GM03348 (cell line): Measurements from ENCODE around the gene PACSIN3.

Source experiments
- DNase-seq: peaks from one replicate; pipeline ENCODE4 v3.0.0; 2012; ENCODE audit warnings: low spot score

The PACSIN3 gene

DNA sequence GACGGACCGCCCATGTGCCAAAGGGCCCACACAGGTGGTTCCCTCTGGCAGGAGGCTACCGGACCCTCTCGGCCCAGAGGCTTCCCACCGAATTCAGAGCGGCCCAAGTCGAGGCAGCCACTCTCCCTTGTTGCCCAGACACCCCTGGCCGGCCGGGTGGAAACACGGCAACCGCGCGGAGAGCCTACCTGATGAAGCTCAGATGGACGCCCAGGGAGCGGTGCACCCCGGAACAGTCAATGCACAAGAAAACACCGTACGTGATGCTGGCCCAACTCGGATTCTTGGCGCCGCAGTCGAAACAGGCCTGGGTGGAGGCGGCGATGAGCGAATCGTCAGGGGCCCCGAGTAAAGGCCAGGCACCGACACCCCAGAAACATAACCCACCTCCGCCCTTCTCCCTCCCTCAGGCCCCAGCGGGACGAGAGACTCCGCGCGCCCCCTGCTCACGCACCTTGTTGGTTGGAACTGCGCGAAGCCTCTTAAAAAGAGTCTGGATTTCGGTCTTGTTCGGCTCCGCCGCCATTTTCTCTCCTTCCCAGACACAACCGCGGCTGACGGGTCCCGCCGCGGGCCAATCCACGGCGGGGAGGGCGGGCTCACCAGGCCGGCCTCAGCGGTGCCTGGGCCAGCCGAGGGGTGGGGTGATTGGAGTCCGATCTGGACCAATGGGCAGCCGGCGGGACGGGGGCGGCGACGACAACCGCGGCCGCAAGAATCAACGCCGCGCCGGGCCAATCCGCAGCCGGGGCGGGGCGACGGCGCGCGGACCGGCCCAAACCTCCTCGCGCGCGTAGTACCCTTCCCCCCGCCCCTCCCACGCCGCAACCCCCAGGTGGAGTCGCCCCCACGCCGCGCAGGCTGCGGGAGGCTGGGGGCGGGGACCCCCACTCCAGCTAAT is 9.7 kb downstream of the PACSIN3 start, which contains the start of gene ARFGAP2:
TSS of gene ARFGAP2 (minus strand) at position 552 of the 901 bp plus-strand sequence. CDS start at position 526, 26 bp downstream.
- DNase-seq: peak; percentile 100

DNA sequence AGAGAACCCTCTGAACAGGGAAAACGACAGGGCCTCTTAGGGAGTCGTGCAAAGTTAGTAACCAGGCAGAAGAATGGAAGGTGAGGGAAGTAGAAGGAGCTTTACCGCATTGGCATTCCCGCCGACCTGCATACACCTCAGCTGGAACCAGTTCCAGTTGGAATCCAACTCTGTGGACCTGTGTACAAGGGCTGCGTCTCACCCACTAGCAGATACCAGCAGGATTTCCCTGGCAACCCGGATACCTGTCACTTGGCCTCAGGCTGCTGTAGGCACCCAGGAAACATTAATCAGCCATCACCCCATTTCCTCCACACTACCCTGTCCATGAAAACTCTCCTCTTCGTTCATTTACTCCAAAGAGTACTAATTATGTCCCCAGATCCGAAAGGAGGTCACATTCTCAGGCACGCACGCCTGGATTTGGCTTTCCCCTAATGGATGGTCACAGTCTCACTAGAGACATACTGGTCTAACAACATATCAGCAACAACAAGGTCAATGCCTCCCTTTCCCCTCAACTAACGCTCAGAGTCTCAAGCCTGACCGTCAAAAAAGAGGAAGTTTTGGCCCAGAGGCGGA is 10.4 kb downstream of the PACSIN3 start:
- no peak for DNase-seq

DNA sequence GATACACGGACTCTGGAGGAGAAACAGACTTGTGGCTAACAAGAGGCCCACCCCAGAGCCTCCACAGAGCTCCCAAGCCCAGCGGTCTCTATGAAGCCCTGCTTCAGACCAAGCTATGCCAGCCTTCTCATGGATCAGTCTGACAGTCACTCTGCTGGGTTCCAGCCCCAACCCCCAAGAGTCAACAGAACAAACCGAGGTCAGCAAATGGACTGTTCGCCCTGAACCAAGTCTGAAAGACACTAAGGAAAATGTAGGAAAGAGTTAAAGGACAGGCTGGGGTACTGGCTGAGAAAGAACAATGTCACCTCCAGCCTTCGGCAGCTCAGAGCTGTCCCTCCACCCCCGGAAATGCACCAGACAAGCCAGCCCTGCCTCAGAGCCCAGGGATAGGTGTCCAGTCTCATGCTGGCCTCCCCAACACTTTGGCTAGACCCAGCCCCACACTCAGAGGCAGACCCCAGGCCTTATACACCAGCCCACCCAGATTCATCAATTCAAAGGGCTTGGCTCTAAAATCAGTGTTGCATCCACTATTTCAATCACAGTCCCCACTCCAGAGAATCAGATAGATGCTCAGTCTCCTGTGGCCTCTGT is 13.4 kb downstream of the PACSIN3 start:
- DNase-seq: no peak

DNA sequence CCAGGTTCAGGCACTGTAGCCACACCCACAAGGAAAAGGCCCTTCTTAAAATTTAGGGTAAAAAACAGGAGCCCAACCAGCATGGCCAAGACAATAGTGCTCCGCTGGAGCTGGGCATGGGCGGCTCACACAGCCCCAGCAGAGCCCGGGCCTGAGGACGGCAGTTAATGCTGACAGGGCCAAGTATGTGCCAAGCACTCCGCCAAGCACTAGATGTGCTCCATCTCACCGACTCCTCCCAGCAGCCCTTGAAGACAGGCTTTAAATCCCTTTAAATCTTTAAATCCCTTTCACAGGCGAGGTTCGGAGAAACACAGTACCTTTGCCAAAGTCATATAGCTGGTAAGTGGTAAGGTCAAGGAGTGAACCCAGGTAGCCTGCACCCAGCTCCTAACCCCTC is 14.4 kb downstream of the PACSIN3 start:
- DNase-seq: no peak

DNA sequence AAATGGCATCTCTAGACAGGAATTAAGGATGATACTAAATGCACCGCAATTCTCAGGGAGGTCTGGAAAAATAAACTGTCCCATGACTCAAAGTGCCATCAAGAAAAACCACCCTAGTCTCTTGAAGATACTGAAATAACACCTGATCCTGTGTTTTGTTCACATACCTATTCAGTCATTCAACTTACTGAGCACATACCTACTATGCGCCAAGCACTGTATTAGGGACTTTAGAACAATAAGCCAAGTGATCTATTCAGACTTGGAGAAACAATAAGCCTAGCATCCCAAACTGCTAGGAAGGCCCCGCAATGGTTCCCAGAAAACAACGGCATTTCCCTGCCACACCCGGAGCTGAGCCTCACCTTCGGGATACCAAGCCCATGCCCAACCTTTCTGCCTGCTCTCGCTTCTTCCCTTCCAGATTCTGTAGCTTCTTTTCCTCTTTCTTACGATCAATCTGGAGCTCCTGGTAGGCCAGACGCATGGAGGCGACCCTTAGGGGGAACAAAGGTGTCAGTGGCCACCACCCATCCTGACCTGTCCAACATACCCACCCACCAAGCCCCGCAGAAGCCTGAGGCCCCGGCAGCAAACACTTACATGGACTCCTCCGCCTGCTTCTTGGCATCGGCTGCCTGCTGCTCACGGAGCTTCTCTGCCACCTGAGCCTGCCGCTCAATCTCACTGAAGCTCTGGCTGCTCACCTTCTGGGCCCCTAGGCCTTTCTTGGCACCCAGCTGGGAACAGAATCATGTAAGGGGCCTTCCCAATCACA is 15.0 kb downstream of the PACSIN3 start:
- DNase-seq: no peak

DNA sequence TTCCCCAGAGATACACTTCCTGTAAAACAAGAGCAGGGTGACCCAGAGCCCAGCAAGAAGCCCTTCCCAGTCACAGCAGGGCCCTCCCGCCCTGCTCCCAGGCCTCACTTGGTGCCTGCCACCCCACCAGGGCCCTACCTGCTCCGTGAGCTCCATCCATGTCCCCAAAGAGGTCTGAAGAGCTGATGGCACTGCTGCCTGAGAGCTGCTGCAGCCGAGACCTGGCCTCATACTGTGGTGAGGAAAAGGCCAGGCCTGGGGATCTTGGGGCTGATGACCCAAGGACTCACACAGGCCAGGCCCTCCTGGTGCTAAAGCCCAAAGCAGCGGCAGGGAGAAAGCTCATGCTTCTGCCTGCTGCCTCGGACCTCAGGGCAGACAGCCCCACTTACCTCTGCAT is 19.9 kb downstream of the PACSIN3 start:
- DNase-seq: no peak

DNA sequence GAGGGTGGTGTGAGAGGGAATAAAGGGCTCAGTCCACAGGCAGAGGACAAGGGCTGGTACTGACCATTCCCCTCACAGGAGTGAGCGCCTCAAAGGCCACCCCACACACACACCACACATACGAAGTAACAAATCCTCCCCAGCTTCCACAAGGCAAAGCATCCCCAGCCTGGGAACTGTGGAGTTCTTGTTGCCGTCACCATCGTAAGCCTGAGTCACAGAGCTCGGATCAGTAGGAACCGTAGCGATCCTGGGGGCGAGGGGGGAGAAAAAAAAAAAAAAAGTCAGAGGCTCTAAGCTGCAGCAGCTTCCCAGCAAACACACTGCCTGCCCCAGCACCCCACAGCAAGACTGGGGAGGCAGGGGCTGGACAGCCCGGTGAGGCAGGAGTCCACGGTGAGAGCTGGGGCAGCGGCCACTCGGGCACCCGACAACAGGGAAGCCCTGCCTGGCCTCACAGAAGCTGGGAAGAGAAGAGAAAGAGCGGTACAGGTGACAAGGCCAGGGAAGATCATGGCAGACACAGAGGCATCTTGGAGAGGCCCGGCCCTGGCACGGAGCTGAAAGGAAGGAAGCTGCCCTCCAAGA is 20.9 kb downstream of the PACSIN3 start:
- DNase-seq: no peak

DNA sequence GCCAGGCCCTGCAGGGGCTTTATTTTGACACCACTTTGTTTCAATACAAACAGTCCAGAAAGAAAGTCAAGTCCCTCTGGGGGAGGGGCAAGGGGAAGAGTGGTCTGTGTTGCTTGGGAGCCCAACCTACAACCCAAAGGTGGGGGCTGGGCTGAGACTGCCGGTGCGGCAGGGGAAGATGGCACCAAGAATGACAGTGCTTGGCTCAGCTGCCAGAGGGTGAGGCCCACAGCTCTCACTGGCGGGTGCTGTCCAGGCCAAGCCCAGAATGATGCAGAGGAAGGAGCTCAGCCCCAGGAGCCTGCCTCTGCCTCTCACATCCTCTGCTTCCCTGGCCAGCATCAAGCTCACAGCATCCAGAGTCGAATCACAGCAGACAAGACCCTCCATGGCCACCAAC is 21.9 kb downstream of the PACSIN3 start:
- DNase-seq: no peak

DNA sequence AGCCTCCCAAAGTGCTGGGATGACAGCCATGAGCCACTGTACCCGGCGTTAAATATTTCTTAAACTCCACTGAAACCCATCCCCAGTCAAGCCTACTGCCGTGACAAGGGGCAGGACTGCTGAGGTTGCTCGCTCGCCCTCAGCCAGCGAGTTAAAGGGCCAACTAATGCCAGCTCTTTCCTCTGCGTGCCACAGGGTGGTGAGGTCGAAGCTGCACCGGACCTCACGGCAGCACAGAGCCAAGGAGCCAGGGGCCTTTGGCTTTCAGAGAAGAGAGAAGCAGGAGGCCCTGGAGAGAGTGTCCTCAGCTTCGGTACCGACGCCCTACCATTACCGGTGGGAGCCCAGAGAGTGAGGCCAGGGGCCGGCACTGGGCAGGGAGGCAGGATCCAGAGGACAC is 22.3 kb downstream of the PACSIN3 start:
- no peak for DNase-seq

DNA sequence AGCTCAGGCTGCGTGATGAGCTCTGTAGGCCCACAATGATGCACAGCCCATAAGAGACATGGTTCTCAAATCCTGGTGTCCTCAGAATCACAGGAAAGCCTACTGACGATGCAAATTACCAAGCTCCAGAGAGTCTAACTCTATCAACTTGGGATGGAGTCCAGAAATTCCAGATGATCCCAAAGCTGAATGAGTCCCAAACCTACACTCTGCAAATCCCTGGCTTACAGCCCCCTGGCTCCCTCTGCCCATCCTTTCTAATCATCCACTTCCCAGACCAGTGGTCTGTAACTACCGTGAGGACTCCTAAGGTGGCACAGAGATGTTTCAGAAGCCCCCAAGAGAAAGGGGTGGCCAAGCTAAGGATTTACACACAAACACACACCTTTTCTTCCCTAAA is 23.0 kb downstream of the PACSIN3 start:
- DNase-seq: no peak

DNA sequence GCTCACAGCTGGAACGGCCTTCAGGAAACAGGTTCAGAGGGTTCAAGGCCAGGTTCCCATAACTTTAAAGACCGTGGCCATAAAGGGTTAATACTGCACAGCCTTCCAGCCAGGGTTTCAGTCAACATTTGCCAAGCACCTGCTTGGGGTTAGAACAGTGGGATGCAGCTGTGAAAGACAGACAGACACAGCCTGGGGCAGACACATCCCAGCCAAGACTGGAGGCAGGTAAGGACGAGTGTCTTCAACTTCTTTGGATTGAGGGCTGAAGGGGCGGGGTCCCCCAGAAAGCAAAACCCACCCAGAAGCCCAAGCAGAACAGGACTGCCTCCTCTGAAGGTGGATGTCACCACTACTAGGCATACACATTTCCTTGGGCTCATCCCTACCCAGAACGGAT is 23.8 kb downstream of the PACSIN3 start:
- no peak for DNase-seq

DNA sequence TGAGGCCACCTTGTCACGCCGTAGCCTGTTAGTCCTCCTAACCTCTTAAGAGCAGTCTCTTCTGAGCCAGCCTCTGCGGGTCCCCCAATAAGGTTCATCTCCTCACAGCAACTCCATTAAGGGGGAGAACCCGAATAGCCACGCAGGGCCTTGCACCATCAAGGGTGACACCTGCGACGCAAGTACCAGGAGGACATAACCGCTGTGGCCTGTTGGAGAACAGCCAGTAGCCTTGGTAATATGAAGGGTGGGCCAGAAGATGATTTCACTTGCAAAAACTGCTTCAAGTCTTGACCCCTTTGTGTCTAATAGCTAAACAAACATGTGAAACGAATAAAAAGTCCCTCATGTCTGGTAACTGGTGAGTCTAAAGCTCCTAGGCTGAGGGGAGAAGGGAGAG is 24.3 kb downstream of the PACSIN3 start:
- no peak for DNase-seq

DNA sequence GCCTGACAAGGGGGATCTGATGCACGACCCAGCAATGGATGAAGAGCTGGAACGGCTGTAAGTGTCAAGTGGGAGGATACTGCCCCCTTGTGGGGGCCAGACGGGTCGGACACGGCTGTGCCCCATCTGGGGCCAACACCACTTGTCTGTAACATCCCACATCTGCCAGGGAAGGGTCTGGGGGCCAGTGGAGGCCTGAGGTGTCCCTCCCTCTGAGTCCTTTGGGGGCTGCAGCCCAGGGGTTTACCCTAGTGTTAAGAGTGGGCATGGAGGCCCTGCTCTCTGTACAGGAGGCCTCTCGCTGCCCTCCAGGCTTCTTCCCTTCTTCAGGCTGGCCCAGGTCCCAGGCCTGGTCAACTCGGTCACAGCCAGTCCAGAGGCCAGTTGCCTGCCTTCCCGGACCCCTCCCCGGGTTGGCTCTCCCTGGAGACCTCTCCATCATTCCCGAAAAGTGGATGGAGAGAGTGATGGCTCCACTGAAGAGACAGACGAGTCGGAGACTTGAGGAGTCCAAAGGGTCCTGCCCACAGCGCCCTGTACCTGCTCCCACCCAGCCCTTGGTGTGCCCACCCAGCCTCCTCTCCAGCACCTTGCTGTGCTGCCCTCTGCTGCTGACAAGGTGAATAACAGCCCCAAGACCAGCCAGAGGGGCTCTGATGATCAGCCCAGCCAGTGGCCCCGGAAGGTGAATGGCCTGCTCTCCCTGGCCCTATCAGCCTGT is 24.9 kb downstream of the PACSIN3 start:
- peak; percentile 90 for DNase-seq

DNA sequence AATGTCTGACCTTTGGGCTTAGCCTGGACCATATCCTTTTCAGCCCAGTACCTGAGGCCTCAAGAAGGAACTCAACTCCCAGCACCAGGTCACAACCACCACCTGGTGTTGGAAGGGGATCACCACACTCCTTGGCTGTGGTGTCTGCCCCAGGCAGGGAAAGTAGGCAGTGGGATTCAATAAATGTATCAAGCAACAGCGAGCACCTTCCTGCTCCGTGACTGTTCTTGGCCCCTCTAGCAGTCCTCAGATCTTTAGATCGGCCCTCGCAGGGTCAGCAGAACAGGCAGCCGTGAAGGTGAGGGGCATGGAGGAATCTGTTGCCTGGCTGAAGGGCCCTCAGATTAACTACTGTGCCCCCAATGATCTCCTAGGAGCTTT is 25.5 kb downstream of the PACSIN3 start:
- DNase-seq: no peak

DNA sequence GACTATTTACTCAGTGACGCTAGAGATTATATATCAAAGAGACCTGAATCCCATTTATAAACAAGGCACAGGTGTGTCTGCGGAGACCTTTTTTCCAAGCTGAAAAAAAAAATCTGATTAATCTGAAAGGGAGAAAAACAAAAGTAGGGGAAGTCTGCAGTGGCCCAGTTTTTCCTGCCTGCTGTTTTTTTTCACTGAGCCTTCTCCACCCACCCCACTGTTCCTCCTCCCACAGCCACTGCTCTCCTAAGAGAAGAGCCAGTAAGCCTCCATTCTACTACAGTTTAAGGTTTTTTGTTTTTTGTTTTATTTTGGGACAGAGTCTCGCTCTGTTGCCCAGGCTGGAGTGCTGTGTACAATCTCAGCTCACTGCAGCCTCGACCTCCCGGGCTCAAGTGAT is 28.0 kb downstream of the PACSIN3 start:
- DNase-seq: no peak

DNA sequence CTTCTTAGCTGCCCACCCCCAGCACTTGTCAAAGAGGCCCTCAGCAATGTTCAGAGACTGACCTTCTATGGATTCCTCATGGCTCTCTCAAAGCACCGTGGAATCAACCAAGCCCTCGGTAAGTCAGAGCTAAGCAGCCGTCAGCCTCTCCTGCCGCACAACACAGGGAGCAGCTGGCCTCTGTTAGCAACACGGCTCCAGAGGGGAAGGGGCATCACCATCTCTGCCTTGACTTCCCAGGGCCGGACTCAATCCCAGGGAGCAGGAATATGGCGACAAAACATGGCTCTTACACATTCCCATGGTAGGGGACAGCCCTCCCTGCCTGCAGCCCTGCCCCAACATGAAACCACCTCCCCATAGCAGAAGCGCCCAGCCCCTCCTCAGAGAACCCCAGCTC is 28.4 kb downstream of the PACSIN3 start:
- DNase-seq: no peak

DNA sequence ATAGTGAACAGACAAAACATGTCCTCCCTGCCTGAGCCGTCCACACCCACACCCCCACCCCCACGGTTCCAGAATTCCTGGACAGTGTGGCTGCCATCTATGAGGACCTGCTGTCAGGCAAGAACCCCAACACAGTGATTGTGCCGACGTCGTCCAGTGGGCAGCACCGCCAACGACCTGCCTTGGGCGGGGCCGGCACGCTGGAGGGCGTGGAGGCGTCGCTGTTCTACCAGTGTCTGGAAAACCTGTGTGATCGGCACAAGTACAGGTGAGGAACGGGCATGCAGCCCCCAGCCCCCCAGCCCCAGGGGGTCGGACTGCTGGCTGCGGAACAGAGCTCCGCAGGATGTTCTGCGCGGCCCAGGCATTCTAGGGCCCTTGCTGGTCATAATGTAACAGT is 29.3 kb downstream of the PACSIN3 start:
- DNase-seq: no peak

DNA sequence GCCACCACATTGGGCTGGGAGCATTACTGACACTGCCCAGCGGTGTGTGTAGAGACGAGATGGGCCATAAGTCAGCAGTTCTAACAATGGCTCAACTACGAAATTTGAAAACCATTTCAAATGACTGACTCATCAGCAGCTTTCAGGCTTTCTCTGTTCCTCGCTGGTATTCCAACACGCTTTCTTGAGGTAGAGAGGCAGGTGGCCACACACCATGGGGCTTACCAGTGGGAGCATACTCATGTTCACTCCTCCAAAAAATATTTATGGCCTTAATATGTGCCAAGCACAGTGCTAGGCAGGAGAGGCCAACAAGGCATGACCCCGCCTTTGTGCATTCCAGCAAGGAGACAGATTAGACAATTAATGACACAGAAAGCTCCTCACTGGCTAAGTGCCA is 29.9 kb downstream of the PACSIN3 start:
- no peak for DNase-seq

DNA sequence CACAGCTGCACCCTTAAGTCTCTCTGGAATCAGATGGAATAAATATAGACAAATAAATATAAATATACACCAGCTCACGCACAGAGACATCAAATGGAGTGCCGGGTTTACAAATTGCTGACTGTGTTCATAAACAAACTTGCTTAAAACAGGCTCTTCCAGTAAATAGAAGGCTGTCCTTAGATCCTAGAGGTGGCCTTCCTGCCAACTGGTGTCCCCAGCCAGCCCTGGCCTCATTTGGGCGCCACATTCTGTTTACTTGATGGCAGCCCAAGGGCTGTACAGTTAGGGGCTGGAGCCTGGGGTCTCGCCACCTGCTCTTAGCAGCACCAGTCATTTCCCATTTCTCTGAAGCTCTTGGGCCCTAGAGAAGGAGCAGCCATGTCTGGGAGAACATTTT is 30.4 kb downstream of the PACSIN3 start:
- DNase-seq: no peak

DNA sequence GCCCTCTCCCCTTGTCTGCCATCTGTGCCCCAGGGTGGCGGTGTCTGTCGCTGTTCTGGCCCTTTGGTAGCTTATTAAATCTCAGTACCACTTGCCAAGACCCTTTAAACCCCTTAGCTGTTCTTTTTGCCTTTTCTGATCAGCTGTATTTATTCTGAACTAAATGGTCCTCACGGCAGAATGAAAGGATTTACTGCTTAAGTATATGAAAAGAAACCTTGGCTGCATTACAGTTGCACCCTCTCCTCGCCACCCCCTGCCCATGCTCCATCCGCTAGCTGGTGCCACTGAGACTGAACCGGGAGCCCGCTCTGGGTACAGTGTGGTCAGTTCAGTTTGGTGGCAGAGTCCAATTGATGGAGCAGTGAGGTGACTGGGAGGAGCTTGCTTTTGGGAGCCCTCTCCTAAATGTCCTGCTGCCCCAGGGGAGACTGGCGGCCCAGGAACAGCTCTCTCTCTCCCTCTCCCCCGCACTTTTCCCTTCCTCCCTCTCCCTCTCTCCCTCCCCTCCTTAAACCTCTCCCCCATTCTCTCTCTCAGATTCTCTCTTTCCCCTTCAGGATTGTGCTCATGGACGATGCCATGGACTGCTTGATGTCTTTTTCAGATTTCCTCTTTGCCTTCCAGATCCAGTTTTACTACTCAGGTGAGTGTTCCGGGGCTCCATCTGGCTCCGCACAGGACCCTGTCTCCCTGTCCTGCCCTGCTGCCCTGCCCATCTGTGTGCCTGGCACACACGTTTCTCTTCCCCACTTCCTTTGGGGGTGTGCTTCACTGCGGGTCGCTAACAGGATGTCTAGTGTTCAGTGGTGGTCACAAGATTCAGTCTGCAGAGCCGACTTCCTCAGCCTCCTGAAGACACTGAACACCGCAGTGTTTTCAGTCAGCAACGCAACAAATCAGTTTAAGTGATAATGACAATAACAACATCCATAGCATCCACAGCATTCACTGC is 31.3 kb downstream of the PACSIN3 start:
- DNase-seq: no peak
